Testis (tissue), 3 donors: Measurements from ENCODE around the gene TRIM14. TPM values are rescaled to one million over a fixed set of nuclear protein-coding genes. Genes with fewer than 3 reads are reported as not detected.

Experiments
- DNase-seq: peaks from one replicate; pipeline ENCODE4 v3.0.0-alpha.2; 2019
- H3K27ac ChIP-seq, 2 donors: fragments of 200-600 bp; sonication (generic); one replicate each; pipeline ENCODE4 v1.5.1; 2019
- H3K27me3 ChIP-seq: fragments of 200-600 bp; sonication (generic); one replicate; pipeline ENCODE4 v1.5.1; 2019
- H3K36me3 ChIP-seq: fragments of 200-600 bp; sonication (generic); one replicate; pipeline ENCODE4 v1.5.1; 2017; ENCODE audit warnings: low read depth; ENCODE audit errors: missing control alignments
- H3K4me1 ChIP-seq: fragments of 200-600 bp; sonication (generic); one replicate; pipeline ENCODE4 v1.5.1; 2019
- H3K4me3 ChIP-seq, 2 donors: fragments of 200-600 bp; sonication (generic); one replicate each; pipeline ENCODE4 v1.5.1; 2017 to 2019
- H3K9me3 ChIP-seq: fragments of 200-600 bp; sonication (generic); one replicate; pipeline ENCODE4 v1.5.1; 2017
- POLR2A ChIP-seq: fragments of 450-650 bp; IDR thresholded peaks from one replicate; pipeline ENCODE4 v1.6.1; 2017; ENCODE audit warnings: antibody characterized with exemption, mild to moderate bottlenecking, moderate library complexity
- WGBS, 2 donors: methylation state at CpG; one replicate each; pipeline ENCODE4 v1.1.5; 2018; 5-methylcytosine and 5-hydroxymethylcytosine counted together
- intact Hi-C: fragments of 100-400 bp; cut with DNase I; formaldehyde crosslinking; loops from one replicate; pipeline ENCODE4 v1.15.1; 2023; ENCODE audit warnings: low total_unique reads
- polyA plus RNA-seq: library from polyadenylated mRNA; stranded (reverse); fragments of 350-450 nt; fragmentation: Illumina TruSeq; extraction: RNeasy Lipid Tissue Mini Kit (QIAGEN cat#74804); gene quantifications from one replicate; pipeline ENCODE4 v1.2.3, GENCODE V29; 2014; ENCODE audit warnings: low read depth, low replicate concordance; ENCODE audit not compliant: insufficient read depth
- total RNA-seq, 2 donors: library from RNA; depleted of rRNA; stranded (reverse); fragments of >200 nt; gene quantifications; one replicate each; pipeline ENCODE4 v1.2.3, GENCODE V29; 2016
- TF ChIP-seq, protein P1 (sequence below), 3 experiments: fragments of 450-650 bp in 2 of 3; fragments of 200-600 bp in 1 of 3; sonication (generic) in 1 of 3; IDR thresholded peaks; one replicate each; pipeline ENCODE4 v1.5.1; 2016 to 2019; ENCODE audit warnings: antibody characterized with exemption in 3 of 3, mild to moderate bottlenecking in 2 of 3, moderate library complexity in 1 of 3

TRIM14 gene
- total and polyA plus RNA-seq, 3 donors from 2014 or later = 17.3 to 21.3 (median 19.6) TPM

GRCh38 chr9:98109052-98109451, 10.0 kb downstream of the TRIM14 start:
- no peak overlapping the region for H3K4me3 ChIP-seq
- H3K36me3 ChIP-seq = no peaks in the 10 kb centered on the region
- H3K4me1 ChIP-seq = no peaks in the 10 kb centered on the region
- intact Hi-C loops = no loop called here
- no peaks in the 10 kb centered on the region for H3K27me3 ChIP-seq
- WGBS, 2 donors = 64 to 87% methylated on average over 3 of the region's 3 CpGs
- no peak overlapping the region for H3K27ac ChIP-seq
- DNase-seq = no peak
- TF ChIP-seq POLR2A = no peak
- TF ChIP-seq, protein P1, sequence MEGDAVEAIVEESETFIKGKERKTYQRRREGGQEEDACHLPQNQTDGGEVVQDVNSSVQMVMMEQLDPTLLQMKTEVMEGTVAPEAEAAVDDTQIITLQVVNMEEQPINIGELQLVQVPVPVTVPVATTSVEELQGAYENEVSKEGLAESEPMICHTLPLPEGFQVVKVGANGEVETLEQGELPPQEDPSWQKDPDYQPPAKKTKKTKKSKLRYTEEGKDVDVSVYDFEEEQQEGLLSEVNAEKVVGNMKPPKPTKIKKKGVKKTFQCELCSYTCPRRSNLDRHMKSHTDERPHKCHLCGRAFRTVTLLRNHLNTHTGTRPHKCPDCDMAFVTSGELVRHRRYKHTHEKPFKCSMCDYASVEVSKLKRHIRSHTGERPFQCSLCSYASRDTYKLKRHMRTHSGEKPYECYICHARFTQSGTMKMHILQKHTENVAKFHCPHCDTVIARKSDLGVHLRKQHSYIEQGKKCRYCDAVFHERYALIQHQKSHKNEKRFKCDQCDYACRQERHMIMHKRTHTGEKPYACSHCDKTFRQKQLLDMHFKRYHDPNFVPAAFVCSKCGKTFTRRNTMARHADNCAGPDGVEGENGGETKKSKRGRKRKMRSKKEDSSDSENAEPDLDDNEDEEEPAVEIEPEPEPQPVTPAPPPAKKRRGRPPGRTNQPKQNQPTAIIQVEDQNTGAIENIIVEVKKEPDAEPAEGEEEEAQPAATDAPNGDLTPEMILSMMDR (IDR thresholded peaks at IDR 0.05) = no peak
- no peaks in the 10 kb centered on the region for H3K9me3 ChIP-seq

GRCh38 chr9:98108531-98109031, 10.4 kb downstream of the TRIM14 start:
- TF ChIP-seq, protein P1 (IDR thresholded peaks at IDR 0.05) = no peak
- no peak for TF ChIP-seq POLR2A
- Histone ChIP-seq H3K4me3 (no peak overlapping the region), H3K36me3 (no peaks in the 10 kb centered on the region), H3K27ac (no peak overlapping the region), H3K27me3 (no peaks in the 10 kb centered on the region), H3K9me3 (no peaks in the 10 kb centered on the region), H3K4me1 (no peaks in the 10 kb centered on the region)
- intact Hi-C loops = no loop called here
- DNase-seq = no peak
- whole genome bisulfite sequencing, 2 donors = 75 to 85% methylated on average over 5 of the region's 5 CpGs

GRCh38 chr9:98107926-98108325, 11.1 kb downstream of the TRIM14 start:
- intact Hi-C loops = no loop called here
- H3K27ac ChIP-seq = no peak overlapping the region
- TF ChIP-seq POLR2A = no peak
- TF ChIP-seq, protein P1 (IDR thresholded peaks at IDR 0.05) = no peak
- no peaks in the 10 kb centered on the region for H3K9me3 ChIP-seq
- no peaks in the 10 kb centered on the region for H3K4me1 ChIP-seq
- H3K27me3 ChIP-seq = no peaks in the 10 kb centered on the region
- no peaks in the 10 kb centered on the region for H3K36me3 ChIP-seq
- DNase-seq = no peak
- no peak overlapping the region for H3K4me3 ChIP-seq
- 95 to 97% methylated on average over 2 of the region's 2 CpGs for WGBS, 2 donors

- TF ChIP-seq, protein P1 (IDR thresholded peaks at IDR 0.05) = no peak
- TF ChIP-seq POLR2A = no peak
- WGBS, 2 donors = 94 to 95% methylated on average over 6 to 7 of the region's 7 CpGs
- intact Hi-C loops = no loop called here
- Histone ChIP-seq H3K4me1 (no peaks in the 10 kb centered on the region), H3K36me3 (no peaks in the 10 kb centered on the region), H3K27me3 (no peaks in the 10 kb centered on the region), H3K27ac (no peak overlapping the region), H3K4me3 (no peak overlapping the region), H3K9me3 (no peaks in the 10 kb centered on the region)
- DNase-seq = no peak
These were observed 14.0 kb downstream of the TRIM14 start for GRCh38 chr9:98105006-98105405.

- DNase-seq = no peak
- 78 to 95% methylated on average over 3 of the region's 3 CpGs for WGBS, 2 donors
- H3K27ac ChIP-seq = no peak overlapping the region
- TF ChIP-seq POLR2A = no peak
- TF ChIP-seq, protein P1 (IDR thresholded peaks at IDR 0.05) = no peak
- H3K4me1 ChIP-seq = no peaks in the 10 kb centered on the region
- intact Hi-C loops = no loop called here
- H3K4me3 ChIP-seq = no peak overlapping the region
- no peaks in the 10 kb centered on the region for H3K36me3 ChIP-seq
- H3K27me3 ChIP-seq = no peaks in the 10 kb centered on the region
- H3K9me3 ChIP-seq = no peaks in the 10 kb centered on the region
These were observed 14.6 kb downstream of the TRIM14 start for GRCh38 chr9:98104445-98104881.
